Neural cell (in vitro differentiated cells): ENCODE results near the gene PRRX2. TPM values are rescaled to one million over a fixed set of nuclear protein-coding genes. Genes with fewer than 3 reads are reported as not detected.

Source experiments
- H2AFZ ChIP-seq: fragments of 200-600, 300-800 bp; sonication (generic), shearing (Covaris generic); 2 replicates; pipeline ENCODE4 v1.6.0; 2014; ENCODE audit warnings: low read depth, mild to moderate bottlenecking, antibody characterized with exemption, low read length, moderate library complexity
- H3F3A ChIP-seq: fragments of 200-600 bp; shearing (Covaris generic); 2 replicates; pipeline ENCODE4 v1.6.1; 2016; ENCODE audit warnings: mild to moderate bottlenecking, moderate library complexity, mixed read lengths, antibody characterized with exemption, low read length; ENCODE audit not compliant: insufficient read depth, poor library complexity, severe bottlenecking
- H3K27ac ChIP-seq: fragments of 200-600, 300-800 bp; sonication (generic), shearing (Covaris generic); 2 replicates; pipeline ENCODE4 v1.5.1; 2014; ENCODE audit warnings: mild to moderate bottlenecking, low read length, moderate library complexity
- H3K27me3 ChIP-seq: fragments of 300-800, 200-600 bp; sonication (generic), shearing (Covaris generic); 2 replicates; pipeline ENCODE4 v1.6.0; 2014; ENCODE audit warnings: mild to moderate bottlenecking, low read depth, low read length, moderate library complexity; ENCODE audit not compliant: insufficient read depth
- H3K36me3 ChIP-seq: fragments of 300-800, 200-600 bp; sonication (generic), shearing (Covaris generic); 2 replicates; pipeline ENCODE4 v1.5.1; 2014; ENCODE audit warnings: mild to moderate bottlenecking, antibody characterized with exemption, low read length, moderate library complexity; ENCODE audit not compliant: insufficient read depth
- H3K4me2 ChIP-seq: fragments of 300-800, 200-600 bp; sonication (generic), shearing (Covaris generic); 2 replicates; pipeline ENCODE4 v1.6.0; 2014; ENCODE audit warnings: mild to moderate bottlenecking, low read length
- H3K4me3 ChIP-seq: fragments of 300-800, 200-600 bp; sonication (generic), shearing (Covaris generic); 2 replicates; pipeline ENCODE4 v1.5.1; 2014; ENCODE audit warnings: mild to moderate bottlenecking, low read length, moderate library complexity
- H3K79me2 ChIP-seq: fragments of 200-600 bp; shearing (Covaris generic); replicated peaks from 2 replicates; pipeline ENCODE4 v1.6.0; 2014; ENCODE audit warnings: mild to moderate bottlenecking, low read length, moderate library complexity; ENCODE audit not compliant: insufficient read depth
- H3K9ac ChIP-seq: fragments of 300-800, 200-600 bp; sonication (generic), shearing (Covaris generic); 2 replicates; pipeline ENCODE4 v1.6.1; 2016; ENCODE audit warnings: mild to moderate bottlenecking, low read length, mixed read lengths
- H3K9me2 ChIP-seq: fragments of 200-600 bp; shearing (Covaris generic); 2 replicates; pipeline ENCODE4 v1.6.1; 2016; ENCODE audit warnings: mild to moderate bottlenecking, low read length, mixed read lengths; ENCODE audit not compliant: insufficient read depth
- H3K9me3 ChIP-seq: fragments of 200-600, 300-800 bp; sonication (generic), shearing (Covaris generic); 2 replicates; pipeline ENCODE4 v1.6.1; 2016; ENCODE audit warnings: mild to moderate bottlenecking, mixed run types, low read length, moderate library complexity, mixed read lengths
- H4K20me1 ChIP-seq: fragments of 200-600 bp; shearing (Covaris generic); 2 replicates; pipeline ENCODE4 v1.6.1; 2016; ENCODE audit warnings: mild to moderate bottlenecking, mixed run types; ENCODE audit not compliant: insufficient read depth
- CTCF ChIP-seq: fragments of 450-650 bp; IDR thresholded peaks from 2 replicates; pipeline ENCODE4 v1.5.1; 2014; ENCODE audit warnings: antibody characterized with exemption, mild to moderate bottlenecking, moderate library complexity; ENCODE audit not compliant: poor library complexity, severe bottlenecking
- EP300 ChIP-seq: fragments of 450-650 bp; conservative IDR thresholded peaks from 2 replicates; pipeline ENCODE4 v1.6.1; 2014; ENCODE audit warnings: antibody characterized with exemption, mild to moderate bottlenecking, moderate library complexity; ENCODE audit not compliant: poor library complexity, severe bottlenecking
- EZH2 ChIP-seq: fragments of 200-600, 300-800 bp; shearing (Covaris generic), sonication (generic); IDR thresholded peaks from 2 replicates; pipeline ENCODE4 v1.6.1; 2014; ENCODE audit warnings: antibody characterized with exemption, low read length, borderline replicate concordance, mild to moderate bottlenecking; ENCODE audit not compliant: insufficient read depth, poor library complexity, severe bottlenecking
- MXI1 ChIP-seq: fragments of 450-650 bp; conservative IDR thresholded peaks from 2 replicates; pipeline ENCODE4 v1.6.1; 2014; ENCODE audit warnings: antibody characterized with exemption, mild to moderate bottlenecking; ENCODE audit not compliant: poor library complexity, severe bottlenecking
- POLR2AphosphoS5 ChIP-seq: IDR thresholded peaks from 2 replicates; pipeline ENCODE4 v1.6.1; 2012
- RAD21 ChIP-seq: fragments of 450-650 bp; conservative IDR thresholded peaks from 2 replicates; pipeline ENCODE4 v1.6.1; 2014; ENCODE audit warnings: antibody characterized with exemption, mild to moderate bottlenecking, moderate library complexity
- REST ChIP-seq: IDR thresholded peaks from 2 replicates; pipeline ENCODE4 v1.6.1; 2012; ENCODE audit warnings: borderline replicate concordance
- SMC3 ChIP-seq: fragments of 450-650 bp; conservative IDR thresholded peaks from 2 replicates; pipeline ENCODE4 v1.6.1; 2014; ENCODE audit warnings: antibody characterized with exemption, mild to moderate bottlenecking, moderate library complexity; ENCODE audit not compliant: poor library complexity
- TAF1 ChIP-seq: IDR thresholded peaks from 2 replicates; pipeline ENCODE4 v1.6.1; 2012; ENCODE audit warnings: low read depth
- polyA plus RNA-seq: library from polyadenylated mRNA; depleted of rRNA; stranded (reverse); fragments of >200 nt; gene quantifications from 2 replicates; pipeline ENCODE4 v1.2.3, GENCODE V29; 2014

Gene PRRX2
- polyA plus RNA-seq, 1 donor from 2014 or later = not detected

- Histone ChIP-seq H3F3A (no peaks in the 10 kb centered on the region), H3K4me3 (no peak overlapping the region), H3K9ac (no peak overlapping the region), H4K20me1 (peaks cover 10% of the 10 kb centered on the region), H2AFZ (no peak overlapping the region), H3K9me2 (no peaks in the 10 kb centered on the region), H3K4me2 (no peak overlapping the region), H3K36me3 (no peaks in the 10 kb centered on the region), H3K79me2 (peaks cover 51% of the 10 kb centered on the region), H3K27ac (no peak overlapping the region), H3K9me3 (no peaks in the 10 kb centered on the region), H3K27me3 (no peaks in the 10 kb centered on the region)
- no peak for TF ChIP-seq POLR2AphosphoS5
- no peak for TF ChIP-seq EP300
- no peak for TF ChIP-seq CTCF
- TF ChIP-seq RAD21 = no peak
- no peak for TF ChIP-seq SMC3
- TF ChIP-seq EZH2 = no peak
- TF ChIP-seq MXI1 = no peak
- no peak for TF ChIP-seq REST
- no peak for TF ChIP-seq TAF1
Observed at GRCh38 chr9:129632460-129632859, 33.0 kb upstream of the PRRX2 start.

- no peak overlapping the region for H3K4me3 ChIP-seq
- no peaks in the 10 kb centered on the region for H3K27me3 ChIP-seq
- no peaks in the 10 kb centered on the region for H3K9me2 ChIP-seq
- no peaks in the 10 kb centered on the region for H3K36me3 ChIP-seq
- H2AFZ ChIP-seq = no peak overlapping the region
- H4K20me1 ChIP-seq = peaks cover 10% of the 10 kb centered on the region
- peaks cover 43% of the 10 kb centered on the region for H3K79me2 ChIP-seq
- no peaks in the 10 kb centered on the region for H3K9me3 ChIP-seq
- H3K27ac ChIP-seq = no peak overlapping the region
- H3F3A ChIP-seq = no peaks in the 10 kb centered on the region
- H3K4me2 ChIP-seq = no peak overlapping the region
- TF ChIP-seq SMC3 = no peak
- TF ChIP-seq REST = no peak
- no peak for TF ChIP-seq EZH2
- no peak for TF ChIP-seq TAF1
- TF ChIP-seq EP300 = no peak
- no peak for TF ChIP-seq POLR2AphosphoS5
- TF ChIP-seq MXI1 = no peak
- no peak for TF ChIP-seq CTCF
- H3K9ac ChIP-seq = no peak overlapping the region
Observed at GRCh38 chr9:129633207-129633606, 32.2 kb upstream of the PRRX2 start.
